ENCODE results near the gene N4BP2L2. TPM values are rescaled to one million over a fixed set of nuclear protein-coding genes. Genes with fewer than 3 reads are reported as not detected.

N4BP2L2 gene
- total RNA-seq, 1 experiment from 2014 or later = 138 TPM

- peaks cover 4% of the 10 kb centered on the region for H3K79me2 ChIP-seq (ENCODE audit: low read length)
- H2AFZ ChIP-seq (ENCODE audit: low read length) = no peak overlapping the region
- DNase-seq = no peak
- no peak overlapping the region for H3K27ac ChIP-seq (ENCODE audit: low read length)
- H3K9me2 ChIP-seq (replicated peaks; ENCODE audit: insufficient read depth, low read length) = no peaks in the 10 kb centered on the region
- H3K36me3 ChIP-seq (ENCODE audit: insufficient read depth, low read length) = no peaks in the 10 kb centered on the region
- no peaks in the 10 kb centered on the region for H4K20me1 ChIP-seq (ENCODE audit: insufficient read depth, low read depth, low read length)
- H3K4me2 ChIP-seq (ENCODE audit: low read depth, low read length, poor library complexity, severe bottlenecking) = no peak overlapping the region
- H3K9me3 ChIP-seq (ENCODE audit: low read length) = no peaks in the 10 kb centered on the region
- H3K27me3 ChIP-seq (ENCODE audit: low read length) = no peaks in the 10 kb centered on the region
- no peak overlapping the region for H3K9ac ChIP-seq (ENCODE audit: low read length)
- H3K4me1 ChIP-seq (ENCODE audit: low read length) = peaks cover 17% of the 10 kb centered on the region
- no peak overlapping the region for H3K4me3 ChIP-seq (ENCODE audit: low read length)
Measured at GRCh38 chr13:32431361-32431760, 107.2 kb downstream of the N4BP2L2 start.

- Histone ChIP-seq H3K9me3 (ENCODE audit: low read length) (no peaks in the 10 kb centered on the region), H3K27me3 (ENCODE audit: low read length) (no peaks in the 10 kb centered on the region), H3K9me2 (replicated peaks; ENCODE audit: insufficient read depth, low read length) (no peaks in the 10 kb centered on the region), H3K4me2 (ENCODE audit: low read depth, low read length, poor library complexity, severe bottlenecking) (no peak overlapping the region), H3K4me3 (ENCODE audit: low read length) (no peak overlapping the region), H3K79me2 (ENCODE audit: low read length) (peaks cover 16% of the 10 kb centered on the region), H2AFZ (ENCODE audit: low read length) (no peak overlapping the region), H3K9ac (ENCODE audit: low read length) (no peak overlapping the region), H3K36me3 (ENCODE audit: insufficient read depth, low read length) (no peaks in the 10 kb centered on the region), H4K20me1 (ENCODE audit: insufficient read depth, low read depth, low read length) (no peaks in the 10 kb centered on the region), H3K4me1 (ENCODE audit: low read length) (peaks cover 25% of the 10 kb centered on the region), H3K27ac (ENCODE audit: low read length) (no peak overlapping the region)
- DNase-seq = no peak
Measured at GRCh38 chr13:32430018-32430747, 108.4 kb downstream of the N4BP2L2 start.

- no peaks in the 10 kb centered on the region for H3K27me3 ChIP-seq (ENCODE audit: low read length)
- H2AFZ ChIP-seq (ENCODE audit: low read length) = no peak overlapping the region
- H3K9me2 ChIP-seq (replicated peaks; ENCODE audit: insufficient read depth, low read length) = no peaks in the 10 kb centered on the region
- peaks cover 23% of the 10 kb centered on the region for H3K79me2 ChIP-seq (ENCODE audit: low read length)
- no peak for DNase-seq
- H3K27ac ChIP-seq (ENCODE audit: low read length) = no peak overlapping the region
- no peak overlapping the region for H3K4me2 ChIP-seq (ENCODE audit: low read depth, low read length, poor library complexity, severe bottlenecking)
- H3K36me3 ChIP-seq (ENCODE audit: insufficient read depth, low read length) = no peaks in the 10 kb centered on the region
- H3K9me3 ChIP-seq (ENCODE audit: low read length) = no peaks in the 10 kb centered on the region
- H3K4me3 ChIP-seq (ENCODE audit: low read length) = no peak overlapping the region
- no peak overlapping the region for H3K9ac ChIP-seq (ENCODE audit: low read length)
- H3K4me1 ChIP-seq (ENCODE audit: low read length) = peaks cover 25% of the 10 kb centered on the region
- H4K20me1 ChIP-seq (ENCODE audit: insufficient read depth, low read depth, low read length) = no peaks in the 10 kb centered on the region
Measured at GRCh38 chr13:32429433-32429909, 109.1 kb downstream of the N4BP2L2 start.

GRCh38 chr13:32428581-32429432 lies 109.8 kb downstream of the N4BP2L2 start:
- Histone ChIP-seq H3K4me1 (ENCODE audit: low read length) (peaks cover 25% of the 10 kb centered on the region), H3K79me2 (ENCODE audit: low read length) (peaks cover 29% of the 10 kb centered on the region), H4K20me1 (ENCODE audit: insufficient read depth, low read depth, low read length) (no peaks in the 10 kb centered on the region), H3K9me2 (replicated peaks; ENCODE audit: insufficient read depth, low read length) (no peaks in the 10 kb centered on the region), H3K4me2 (ENCODE audit: low read depth, low read length, poor library complexity, severe bottlenecking) (peak overlapping the region; percentile 94), H2AFZ (ENCODE audit: low read length) (peak overlapping the region; percentile 57), H3K27me3 (ENCODE audit: low read length) (no peaks in the 10 kb centered on the region), H3K9me3 (ENCODE audit: low read length) (no peaks in the 10 kb centered on the region), H3K9ac (ENCODE audit: low read length) (peak overlapping the region; percentile 79), H3K36me3 (ENCODE audit: insufficient read depth, low read length) (no peaks in the 10 kb centered on the region), H3K27ac (ENCODE audit: low read length) (peak overlapping the region; percentile 64), H3K4me3 (ENCODE audit: low read length) (peak overlapping the region; percentile 82)
- peak; percentile 49 for DNase-seq

GRCh38 chr13:32427852-32428580 lies 110.6 kb downstream of the N4BP2L2 start, which contains the start of gene N4BP2L1:
TSS of gene N4BP2L1 (minus strand) at chr13:32428130. CDS start at chr13:32428082, 48 bp downstream.
- H3K4me3 ChIP-seq (ENCODE audit: low read length) = peak within 1 kb of the TSS; percentile 82
- peak; percentile 82 for DNase-seq
- H3K27ac ChIP-seq (ENCODE audit: low read length) = peak within 1 kb of the TSS; percentile 64
- peak within 1 kb of the TSS; percentile 60 for H2AFZ ChIP-seq (ENCODE audit: low read length)
- H3K9ac ChIP-seq (ENCODE audit: low read length) = peak within 1 kb of the TSS; percentile 79
- no peaks in the 10 kb centered on the region for H3K9me2 ChIP-seq (replicated peaks; ENCODE audit: insufficient read depth, low read length)
- H3K4me2 ChIP-seq (ENCODE audit: low read depth, low read length, poor library complexity, severe bottlenecking) = peak within 1 kb of the TSS; percentile 94
- no peaks in the 10 kb centered on the region for H3K9me3 ChIP-seq (ENCODE audit: low read length)
- H3K4me1 ChIP-seq (ENCODE audit: low read length) = peaks cover 25% of the 10 kb centered on the region
- no peaks in the 10 kb centered on the region for H4K20me1 ChIP-seq (ENCODE audit: insufficient read depth, low read depth, low read length)
- H3K36me3 ChIP-seq (ENCODE audit: insufficient read depth, low read length) = no peaks in the 10 kb centered on the region
- H3K27me3 ChIP-seq (ENCODE audit: low read length) = no peaks in the 10 kb centered on the region
- peaks cover 31% of the 10 kb centered on the region for H3K79me2 ChIP-seq (ENCODE audit: low read length)

GRCh38 chr13:32426990-32427851 lies 111.4 kb downstream of the N4BP2L2 start:
- Histone ChIP-seq H3K27ac (ENCODE audit: low read length) (peak overlapping the region; percentile 64), H4K20me1 (ENCODE audit: insufficient read depth, low read depth, low read length) (no peaks in the 10 kb centered on the region), H3K4me3 (ENCODE audit: low read length) (peak overlapping the region; percentile 82), H3K79me2 (ENCODE audit: low read length) (peaks cover 33% of the 10 kb centered on the region), H3K9me2 (replicated peaks; ENCODE audit: insufficient read depth, low read length) (no peaks in the 10 kb centered on the region), H3K36me3 (ENCODE audit: insufficient read depth, low read length) (no peaks in the 10 kb centered on the region), H3K4me2 (ENCODE audit: low read depth, low read length, poor library complexity, severe bottlenecking) (peak overlapping the region; percentile 94), H3K9ac (ENCODE audit: low read length) (peak overlapping the region; percentile 79), H2AFZ (ENCODE audit: low read length) (peak overlapping the region; percentile 60), H3K9me3 (ENCODE audit: low read length) (no peaks in the 10 kb centered on the region), H3K4me1 (ENCODE audit: low read length) (peaks cover 25% of the 10 kb centered on the region), H3K27me3 (ENCODE audit: low read length) (no peaks in the 10 kb centered on the region)
- peak; percentile 78 for DNase-seq

- peak; percentile 80 for DNase-seq
- Histone ChIP-seq H3K9ac (ENCODE audit: low read length) (peak overlapping the region; percentile 79), H3K4me3 (ENCODE audit: low read length) (peak overlapping the region; percentile 82), H3K9me3 (ENCODE audit: low read length) (no peaks in the 10 kb centered on the region), H3K4me2 (ENCODE audit: low read depth, low read length, poor library complexity, severe bottlenecking) (peak overlapping the region; percentile 94), H3K4me1 (ENCODE audit: low read length) (peaks cover 25% of the 10 kb centered on the region), H3K36me3 (ENCODE audit: insufficient read depth, low read length) (no peaks in the 10 kb centered on the region), H4K20me1 (ENCODE audit: insufficient read depth, low read depth, low read length) (no peaks in the 10 kb centered on the region), H2AFZ (ENCODE audit: low read length) (peak overlapping the region; percentile 60), H3K9me2 (replicated peaks; ENCODE audit: insufficient read depth, low read length) (no peaks in the 10 kb centered on the region), H3K27ac (ENCODE audit: low read length) (peak overlapping the region; percentile 64), H3K79me2 (ENCODE audit: low read length) (peaks cover 33% of the 10 kb centered on the region), H3K27me3 (ENCODE audit: low read length) (no peaks in the 10 kb centered on the region)
Measured at GRCh38 chr13:32426191-32426989, 112.2 kb downstream of the N4BP2L2 start.

Data from Karpas-422 (cell line).